ENCODE measurements around the gene MARCHF9.
"Not testable (repeated sequence)": the region's sequence is repeated elsewhere in the genome, so short reads cannot be mapped to it uniquely, and the experiment has no call there.

MARCHF9 gene

DNA sequence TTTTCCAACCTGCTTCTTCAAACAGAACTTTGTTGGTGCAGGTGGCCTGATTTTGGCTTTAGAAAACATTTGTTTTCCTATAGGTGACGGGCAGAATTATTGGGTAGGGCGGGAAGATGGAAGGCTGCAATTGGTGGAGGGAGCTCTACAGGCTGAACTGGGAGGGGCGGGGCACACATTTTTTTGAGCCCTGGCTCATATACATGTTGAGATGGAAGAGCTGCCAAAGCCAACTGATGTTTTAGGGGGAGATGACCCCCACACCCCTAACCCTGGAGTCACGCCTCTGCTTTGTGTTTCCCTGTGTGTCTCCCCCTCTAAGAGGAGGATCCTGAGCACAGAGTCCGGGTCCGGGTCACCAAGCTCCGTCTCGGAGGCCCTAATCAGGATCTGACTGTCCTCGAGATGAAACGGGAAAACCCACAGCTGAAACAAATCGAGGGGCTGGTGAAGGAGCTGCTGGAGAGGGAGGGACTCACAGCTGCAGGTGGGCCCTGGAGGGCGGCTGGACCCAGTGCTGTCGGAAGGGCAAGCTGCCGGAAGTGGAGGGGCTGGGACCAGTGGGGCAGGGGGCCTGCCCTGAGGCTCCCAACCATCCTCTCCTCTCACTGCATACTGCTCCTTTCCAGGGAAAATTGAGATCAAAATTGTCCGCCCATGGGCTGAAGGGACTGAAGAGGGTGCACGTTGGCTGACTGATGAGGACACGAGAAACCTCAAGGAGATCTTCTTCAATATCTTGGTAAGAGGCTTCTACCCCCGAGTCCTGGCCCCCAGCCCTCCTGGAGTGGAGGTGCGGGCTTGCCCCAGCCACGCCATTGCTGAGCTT lies 34.9 kb upstream of the MARCHF9 start:
- no peaks in the 10 kb centered on the region for H3K27me3 Mint-ChIP-seq

DNA sequence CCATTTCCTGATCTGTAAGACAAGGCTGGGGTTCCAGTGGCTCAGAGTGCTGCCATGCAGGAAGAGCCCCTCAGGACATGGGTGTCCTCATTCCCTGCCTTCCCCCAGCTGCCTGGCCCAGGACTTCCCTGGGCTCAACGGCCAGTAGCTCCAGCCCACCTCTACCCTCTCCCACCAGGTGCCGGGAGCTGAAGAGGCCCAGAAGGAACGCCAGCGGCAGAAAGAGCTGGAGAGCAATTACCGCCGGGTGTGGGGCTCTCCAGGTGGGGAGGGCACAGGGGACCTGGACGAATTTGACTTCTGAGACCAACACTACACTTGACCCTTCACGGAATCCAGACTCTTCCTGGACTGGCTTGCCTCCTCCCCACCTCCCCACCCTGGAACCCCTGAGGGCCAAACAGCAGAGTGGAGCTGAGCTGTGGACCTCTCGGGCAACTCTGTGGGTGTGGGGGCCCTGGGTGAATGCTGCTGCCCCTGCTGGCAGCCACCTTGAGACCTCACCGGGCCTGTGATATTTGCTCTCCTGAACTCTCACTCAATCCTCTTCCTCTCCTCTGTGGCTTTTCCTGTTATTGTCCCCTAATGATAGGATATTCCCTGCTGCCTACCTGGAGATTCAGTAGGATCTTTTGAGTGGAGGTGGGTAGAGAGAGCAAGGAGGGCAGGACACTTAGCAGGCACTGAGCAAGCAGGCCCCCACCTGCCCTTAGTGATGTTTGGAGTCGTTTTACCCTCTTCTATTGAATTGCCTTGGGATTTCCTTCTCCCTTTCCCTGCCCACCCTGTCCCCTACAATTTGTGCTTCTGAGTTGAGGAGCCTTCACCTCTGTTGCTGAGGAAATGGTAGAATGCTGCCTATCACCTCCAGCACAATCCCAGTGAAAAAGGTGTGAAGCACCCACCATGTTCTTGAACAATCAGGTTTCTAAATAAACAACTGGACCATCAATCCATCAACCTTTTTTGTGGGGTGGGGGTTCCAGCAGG lies 34.0 kb upstream of the MARCHF9 start:
- peaks cover 41% of the 10 kb centered on the region for H3K36me3 Mint-ChIP-seq (ENCODE audit: insufficient read depth)
- no peaks in the 10 kb centered on the region for H3K9me3 Mint-ChIP-seq
- H3K4me3 Mint-ChIP-seq, result no peak overlapping the region
- H3K27me3 Mint-ChIP-seq, result no peaks in the 10 kb centered on the region
- peaks cover 31% of the 10 kb centered on the region for H3K4me1 Mint-ChIP-seq
- ATAC-seq (replicated peaks; ENCODE audit: extremely low read depth, poor library complexity, severe bottlenecking), result no peak
- H3K27ac Mint-ChIP-seq (ENCODE audit: low read depth), result no peak overlapping the region
- no peak for DNase-seq (ENCODE audit: low spot score in 2 of 2)

More for the DNA sequence above, 34.9 kb upstream of the MARCHF9 start:
- Mint-ChIP-seq H3K36me3 (ENCODE audit: insufficient read depth) (peaks cover 38% of the 10 kb centered on the region), H3K4me3 (no peak overlapping the region), H3K4me1 (peaks cover 28% of the 10 kb centered on the region), H3K27ac (ENCODE audit: low read depth) (peak overlapping the region; percentile 23), H3K9me3 (no peaks in the 10 kb centered on the region)
- no peak for DNase-seq (ENCODE audit: low spot score in 2 of 2)
- no peak for ATAC-seq (replicated peaks; ENCODE audit: extremely low read depth, poor library complexity, severe bottlenecking)

DNA sequence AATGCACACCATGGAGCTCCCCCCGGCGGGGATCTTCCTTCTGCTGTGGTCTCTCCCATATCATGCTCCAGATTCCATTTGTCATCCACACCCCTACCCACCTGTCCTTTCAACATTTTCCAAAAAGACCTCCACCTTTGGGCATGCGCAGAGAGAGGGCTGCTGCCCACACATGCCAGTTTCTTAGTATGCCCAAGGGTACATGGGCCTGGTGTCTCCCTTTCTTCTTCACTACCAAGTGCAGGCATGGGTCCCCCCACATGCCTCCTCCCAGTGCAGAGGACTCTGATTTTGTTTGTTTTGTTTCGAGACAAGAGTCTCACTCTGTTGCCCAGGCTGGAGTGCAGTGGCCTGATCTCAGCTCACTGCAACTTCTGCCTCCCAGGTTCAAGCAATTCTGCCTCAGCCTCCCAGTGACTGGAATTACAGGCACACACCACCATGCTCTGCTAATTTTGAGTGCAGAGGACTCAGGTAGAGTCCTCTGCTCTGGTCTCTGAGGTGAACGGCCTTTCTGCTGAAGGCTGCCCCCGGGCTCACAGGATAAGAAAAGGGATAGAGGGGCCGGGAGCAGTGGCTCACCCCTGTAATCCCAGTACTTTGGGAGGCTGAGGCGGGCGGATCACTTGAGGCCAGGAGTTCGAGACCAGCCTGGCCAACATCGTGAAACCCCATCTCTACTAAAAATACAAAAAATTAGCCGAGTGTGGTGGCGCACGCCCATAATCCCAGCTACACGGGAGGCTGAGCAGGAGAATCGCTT lies 32.9 kb upstream of the MARCHF9 start:
- not testable (repeated sequence) for H3K27ac Mint-ChIP-seq (ENCODE audit: low read depth); ATAC-seq (replicated peaks; ENCODE audit: extremely low read depth, poor library complexity, severe bottlenecking); H3K9me3 Mint-ChIP-seq; H3K27me3 Mint-ChIP-seq; DNase-seq (ENCODE audit: low spot score in 2 of 2); H3K4me3 Mint-ChIP-seq
- Mint-ChIP-seq H3K4me1 (peaks cover 31% of the 10 kb centered on the region), H3K36me3 (ENCODE audit: insufficient read depth) (peaks cover 39% of the 10 kb centered on the region)

DNA sequence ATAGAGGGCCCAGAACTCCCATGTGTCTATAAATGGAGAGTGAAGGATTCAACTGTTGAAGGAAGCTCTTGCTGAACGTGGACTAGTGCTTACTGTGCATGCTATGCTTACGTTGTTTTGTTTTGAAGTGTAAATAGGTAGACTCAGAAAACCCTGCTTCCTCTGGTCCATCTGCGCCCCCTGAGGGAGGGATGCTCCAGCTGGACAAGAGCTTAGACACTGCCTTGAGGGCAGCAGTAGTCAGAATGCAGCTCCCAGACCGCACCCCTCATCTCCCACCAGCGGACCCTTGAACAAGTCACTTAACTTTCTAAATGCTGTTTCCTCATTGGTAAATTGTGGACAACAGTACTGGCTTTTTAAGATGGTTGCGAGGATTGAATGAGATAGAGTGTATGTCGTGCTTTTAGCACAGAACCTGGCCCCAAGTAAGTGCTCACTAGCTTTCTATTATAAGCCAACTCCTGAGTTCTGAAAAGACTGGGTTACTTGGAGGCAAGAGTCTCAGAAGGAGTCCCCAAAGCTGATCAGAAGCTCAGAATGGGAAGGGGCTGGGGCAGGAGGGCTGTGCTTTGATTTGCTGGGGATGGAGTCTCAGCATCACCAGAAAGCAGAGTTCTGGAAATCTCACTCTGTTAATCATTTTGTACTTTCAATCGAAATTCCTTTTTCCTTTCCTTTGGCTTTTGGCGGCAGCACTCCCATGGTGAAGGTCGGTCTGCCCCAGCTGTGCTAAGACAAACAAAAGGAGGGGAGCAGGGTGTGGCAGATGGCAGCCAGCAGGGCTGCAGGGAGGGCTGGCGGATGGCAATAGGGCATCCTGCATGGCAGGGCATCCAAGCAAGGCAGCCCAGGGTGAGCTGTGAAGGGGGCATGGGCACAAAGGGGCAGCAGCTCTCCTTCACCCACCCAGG lies 31.9 kb upstream of the MARCHF9 start:
- H3K27me3 Mint-ChIP-seq, result no peaks in the 10 kb centered on the region
- no peaks in the 10 kb centered on the region for H3K9me3 Mint-ChIP-seq
- DNase-seq (ENCODE audit: low spot score in 2 of 2), result no peak
- H3K4me3 Mint-ChIP-seq, result no peak overlapping the region
- H3K27ac Mint-ChIP-seq (ENCODE audit: low read depth), result no peak overlapping the region
- H3K36me3 Mint-ChIP-seq (ENCODE audit: insufficient read depth), result peaks cover 39% of the 10 kb centered on the region
- no peak for ATAC-seq (replicated peaks; ENCODE audit: extremely low read depth, poor library complexity, severe bottlenecking)
- H3K4me1 Mint-ChIP-seq, result peaks cover 34% of the 10 kb centered on the region

DNA sequence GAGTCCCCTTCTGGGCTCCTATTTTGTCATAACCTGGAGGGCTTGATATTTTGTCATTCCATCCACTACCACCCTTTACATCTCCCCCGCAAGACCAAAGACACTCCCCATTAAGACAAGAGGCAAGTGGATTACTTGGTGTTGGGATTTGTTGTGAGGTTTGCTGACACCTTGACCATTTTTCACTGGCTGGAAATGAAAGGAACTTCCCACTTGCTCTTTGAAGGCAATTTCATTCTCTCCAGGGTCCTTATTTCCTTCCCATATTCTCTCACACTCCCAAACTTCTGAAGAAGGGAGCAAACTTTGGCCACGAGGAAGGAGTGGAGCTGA lies 31.3 kb upstream of the MARCHF9 start:
- Mint-ChIP-seq H3K27ac (ENCODE audit: low read depth) (no peak overlapping the region), H3K9me3 (no peaks in the 10 kb centered on the region), H3K27me3 (no peaks in the 10 kb centered on the region), H3K36me3 (ENCODE audit: insufficient read depth) (peaks cover 42% of the 10 kb centered on the region), H3K4me3 (no peak overlapping the region), H3K4me1 (peaks cover 39% of the 10 kb centered on the region)
- no peak for ATAC-seq (replicated peaks; ENCODE audit: extremely low read depth, poor library complexity, severe bottlenecking)
- DNase-seq (ENCODE audit: low spot score in 2 of 2), result no peak

DNA sequence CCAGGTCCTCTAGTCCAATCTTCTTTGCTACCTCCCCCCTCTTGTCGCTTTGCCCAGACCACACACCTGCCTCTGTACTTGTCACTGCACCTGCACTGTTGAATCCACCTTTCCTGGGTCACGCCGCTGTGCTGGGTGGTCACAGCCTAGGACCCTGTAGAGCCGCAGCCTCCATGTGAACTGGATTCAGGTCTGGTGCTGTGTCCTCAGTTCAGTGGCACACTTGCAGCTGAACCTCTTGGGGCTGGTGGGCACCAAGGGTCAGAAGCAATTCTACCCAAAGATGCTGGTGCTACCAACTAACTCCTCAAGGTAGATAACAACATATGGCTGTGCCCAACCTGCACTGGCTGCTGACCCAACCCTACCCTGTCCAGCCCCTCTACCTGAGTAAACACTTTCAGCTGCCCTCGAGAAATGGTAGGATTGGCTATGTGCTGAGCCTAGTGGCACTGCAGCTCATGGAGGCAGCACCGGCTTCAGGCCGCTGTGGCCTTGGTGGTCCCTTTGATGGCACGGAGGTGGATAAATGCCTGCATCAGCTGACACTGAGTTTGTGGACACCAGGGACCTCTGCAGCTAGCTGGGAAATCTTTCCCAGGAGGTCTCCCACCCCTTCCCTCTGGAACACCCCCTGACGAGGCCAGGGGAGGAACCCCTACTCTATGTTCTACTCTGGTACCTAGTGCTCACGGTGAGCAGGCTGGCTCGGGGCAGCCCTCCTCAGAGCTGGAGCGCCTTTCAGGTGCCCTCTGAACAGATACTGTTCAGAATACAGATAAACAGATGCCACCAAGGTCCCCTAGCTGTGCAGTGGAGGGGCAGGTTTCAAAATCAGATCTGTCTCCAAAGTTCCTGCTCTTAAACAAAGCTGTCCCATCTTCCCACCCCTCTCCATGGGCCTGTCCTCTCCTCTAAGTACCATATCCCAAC lies 30.6 kb upstream of the MARCHF9 start:
- Mint-ChIP-seq H3K27me3 (no peaks in the 10 kb centered on the region), H3K27ac (ENCODE audit: low read depth) (peak overlapping the region; percentile 87), H3K9me3 (no peaks in the 10 kb centered on the region), H3K4me3 (no peak overlapping the region), H3K36me3 (ENCODE audit: insufficient read depth) (peaks cover 43% of the 10 kb centered on the region), H3K4me1 (peaks cover 39% of the 10 kb centered on the region)
- ATAC-seq (replicated peaks; ENCODE audit: extremely low read depth, poor library complexity, severe bottlenecking), result no peak
- DNase-seq (ENCODE audit: low spot score in 2 of 2), result no peak

DNA sequence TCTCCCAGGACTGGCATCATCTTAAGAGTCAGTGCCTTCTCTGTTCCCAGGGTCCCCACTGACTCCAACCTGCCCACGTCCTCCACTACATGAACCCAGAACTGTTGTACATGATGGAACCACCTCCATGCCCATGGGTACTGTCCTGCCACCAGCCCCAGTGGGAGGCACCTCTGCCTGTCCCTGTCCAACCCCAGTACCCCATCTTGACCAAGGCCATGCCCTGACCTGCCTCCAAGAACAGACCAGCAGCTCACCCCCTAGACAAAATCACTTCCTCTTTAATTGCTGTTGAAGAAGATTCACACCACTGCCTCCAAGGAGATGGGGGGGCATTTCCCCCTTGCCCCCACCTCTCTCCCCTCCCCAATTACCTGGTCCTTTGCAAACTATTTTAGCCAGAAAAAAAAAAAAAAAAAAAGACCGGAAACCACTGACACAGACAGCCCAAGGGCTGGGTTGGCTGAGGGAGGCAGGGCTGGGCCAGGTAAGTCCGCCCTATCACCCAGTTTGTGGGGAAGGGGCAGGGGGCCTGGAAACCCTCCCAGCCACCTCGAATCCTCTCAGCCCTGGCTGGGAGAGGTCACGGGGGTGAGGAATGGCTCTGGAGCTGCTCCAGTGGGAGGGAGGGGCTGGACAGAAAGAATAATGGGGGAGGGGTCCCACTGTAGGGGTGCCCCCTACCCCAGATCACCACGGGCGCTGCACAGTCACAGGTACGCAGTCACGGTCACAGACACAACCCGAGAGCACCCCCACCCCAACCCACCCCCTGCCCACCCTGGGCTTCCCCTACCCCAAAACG lies 29.8 kb upstream of the MARCHF9 start:
- Mint-ChIP-seq H3K27me3 (no peaks in the 10 kb centered on the region), H3K27ac (ENCODE audit: low read depth) (peak overlapping the region; percentile 87), H3K4me3 (no peak overlapping the region), H3K4me1 (peaks cover 39% of the 10 kb centered on the region), H3K9me3 (no peaks in the 10 kb centered on the region), H3K36me3 (ENCODE audit: insufficient read depth) (peaks cover 47% of the 10 kb centered on the region)
- no peak for ATAC-seq (replicated peaks; ENCODE audit: extremely low read depth, poor library complexity, severe bottlenecking)
- DNase-seq (ENCODE audit: low spot score in 2 of 2), result no peak

DNA sequence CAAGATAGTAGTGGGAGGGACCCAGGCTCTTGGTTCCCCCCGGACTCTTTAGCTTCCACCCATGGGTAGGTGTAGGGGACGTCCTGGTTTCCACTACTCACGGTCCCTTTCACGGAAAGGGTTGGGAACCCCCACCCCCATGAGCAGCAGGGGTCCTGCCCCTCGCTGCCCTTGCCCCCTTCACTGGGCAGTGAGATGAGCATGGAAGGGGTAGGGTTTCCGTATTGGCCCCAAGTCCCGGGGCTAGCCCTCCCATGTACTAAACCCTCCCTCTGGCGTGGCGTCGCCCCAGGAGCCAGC lies 29.1 kb upstream of the MARCHF9 start:
- peaks cover 39% of the 10 kb centered on the region for H3K4me1 Mint-ChIP-seq
- no peaks in the 10 kb centered on the region for H3K27me3 Mint-ChIP-seq

DNA sequence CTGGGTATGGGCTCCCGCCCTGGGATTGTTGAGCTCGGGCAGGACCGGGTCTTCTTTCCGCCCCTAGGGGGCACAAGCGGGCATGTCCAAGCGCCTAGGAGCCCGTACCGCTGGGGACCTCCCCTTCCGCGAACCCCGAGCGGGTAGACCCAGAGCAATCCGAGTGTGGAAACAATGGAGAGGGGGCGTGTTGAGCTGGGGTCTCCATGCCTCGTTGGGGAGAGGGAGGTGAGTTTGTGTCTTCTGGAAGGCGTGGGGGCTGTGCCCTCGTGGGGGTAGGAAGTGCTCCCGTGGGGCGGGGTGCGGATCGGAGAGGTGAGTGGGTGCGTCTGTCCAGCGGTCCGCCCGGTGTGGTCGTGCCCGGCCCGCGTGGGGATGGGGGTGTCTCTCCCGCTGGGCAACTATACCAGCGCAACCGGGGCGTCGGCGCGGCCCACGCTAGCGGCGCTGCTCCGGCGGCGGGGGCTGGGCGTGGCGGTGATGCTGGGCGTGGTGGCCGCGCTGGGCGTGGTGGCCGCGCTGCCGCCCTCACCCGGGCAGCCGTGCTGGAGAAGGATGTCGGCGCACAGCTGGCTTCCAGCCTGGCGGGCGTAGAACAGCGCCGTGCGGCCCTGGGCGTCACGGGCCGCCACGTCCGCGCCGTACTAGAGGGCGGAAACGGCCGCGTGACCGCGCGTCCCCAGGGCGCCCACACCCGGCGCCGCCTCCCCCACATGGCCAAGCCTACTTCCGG lies 28.6 kb upstream of the MARCHF9 start:
- DNase-seq (ENCODE audit: low spot score in 2 of 2), result no peak
- no peak overlapping the region for H3K4me3 Mint-ChIP-seq

More for the DNA sequence above, 29.1 kb upstream of the MARCHF9 start:
- no peak overlapping the region for H3K27ac Mint-ChIP-seq (ENCODE audit: low read depth)
- no peak for DNase-seq (ENCODE audit: low spot score in 2 of 2)
- no peak for ATAC-seq (replicated peaks; ENCODE audit: extremely low read depth, poor library complexity, severe bottlenecking)
- H3K9me3 Mint-ChIP-seq, result no peaks in the 10 kb centered on the region
- peaks cover 50% of the 10 kb centered on the region for H3K36me3 Mint-ChIP-seq (ENCODE audit: insufficient read depth)
- H3K4me3 Mint-ChIP-seq, result no peak overlapping the region

More for the DNA sequence above, 28.6 kb upstream of the MARCHF9 start:
- Mint-ChIP-seq H3K4me1 (peaks cover 39% of the 10 kb centered on the region), H3K27me3 (no peaks in the 10 kb centered on the region), H3K9me3 (no peaks in the 10 kb centered on the region), H3K36me3 (ENCODE audit: insufficient read depth) (peaks cover 51% of the 10 kb centered on the region), H3K27ac (ENCODE audit: low read depth) (no peak overlapping the region)
- ATAC-seq (replicated peaks; ENCODE audit: extremely low read depth, poor library complexity, severe bottlenecking), result no peak
